Motor neuron (in vitro differentiated cells): Measurements from ENCODE around the gene MYOF. TPM values are rescaled to one million over a fixed set of nuclear protein-coding genes. Genes with fewer than 3 reads are reported as not detected.
"Not testable (repeated sequence)": the region's sequence is repeated elsewhere in the genome, so short reads cannot be mapped to it uniquely, and the experiment has no call there.

Experiments used
- ATAC-seq, 8 experiments: fragments of 200-7000 bp; cut with Tn5 transposase; replicated peaks in 6 of 8; 2 replicates each; pipeline ENCODE4 v1.8.0; 2021; ENCODE audit warnings: mild to moderate bottlenecking in 8 of 8, moderate library complexity in 8 of 8
- H3K27ac ChIP-seq, 2 donors: fragments of 250-450 bp; sonication (Bioruptor Pico); 2 replicates each; pipeline ENCODE4 v1.9.0; 2021; ENCODE audit warnings: antibody characterized with exemption in 2 of 2, mild to moderate bottlenecking in 2 of 2, moderate library complexity in 1 of 2
- H3K4me1 ChIP-seq, 2 donors: fragments of 250-450 bp; sonication (Bioruptor Pico); replicated peaks in 1 of 2; 2 replicates each; pipeline ENCODE4 v1.6.1; 2021; ENCODE audit warnings: antibody characterized with exemption in 2 of 2, mild to moderate bottlenecking in 2 of 2, moderate library complexity in 1 of 2
- H3K4me3 ChIP-seq, 5 donors: fragments of 250-450 bp; sonication (Bioruptor Pico); 2 replicates each; pipeline ENCODE4 v1.9.0; 2021; ENCODE audit warnings: antibody characterized with exemption in 5 of 5, mild to moderate bottlenecking in 5 of 5, moderate library complexity in 4 of 5
- WGBS, 10 experiments: fragments of 450-650 bp; shearing (Covaris generic); methylation state at CpG; one replicate each; pipeline ENCODE4 v1.0.0; 2022; 5-methylcytosine and 5-hydroxymethylcytosine counted together
- in situ Hi-C, 9 experiments: fragments of 400-800 bp; cut with MboI; loops; one replicate each; pipeline ENCODE4 v1.15.0; 2021; ENCODE audit warnings: low sequenced_read_pairs in 9 of 9, low pct_unique_long_range_greater_than_20kb in 2 of 9; ENCODE audit not compliant: unreplicated experiment in 9 of 9
- total RNA-seq, 8 experiments: library from RNA; unstranded; fragments of 300-600 nt; gene quantifications; 2 replicates each; pipeline versions ENCODE4 v1.2.3 to v1.2.4, GENCODE V29; 2022

Gene MYOF
- total RNA-seq, 8 experiments from 2014 or later: 0.29 to 258 (median 13.7) TPM

GRCh38 chr10:93445978-93446720 lies 36.0 kb downstream of the MYOF start:
- in situ Hi-C loops: no loop called here
- Histone ChIP-seq H3K4me3 (no peak overlapping the region), H3K4me1 (peaks cover 12 to 21% of the 10 kb centered on the region in 2 donors), H3K27ac (no peak overlapping the region)
- ATAC-seq: peak in 5 of 8 experiments; percentile 5 to 25 (median 20)
- WGBS, 10 experiments: 51 to 100% (median 79%) methylated on average over 1 to 6 of the region's 7 CpGs; no CpG with 5 or more reads in 2 of the 10 experiments

GRCh38 chr10:93445097-93445960 lies 36.8 kb downstream of the MYOF start:
- peak; percentile 94 to 100 (median 99) for ATAC-seq
- peaks cover 18 to 29% of the 10 kb centered on the region in 2 donors for H3K4me1 ChIP-seq
- H3K4me3 ChIP-seq: no peak overlapping the region
- in situ Hi-C loops: no loop called here
- 0 to 20% (median 7%) methylated on average over 1 to 5 of the region's 8 CpGs; no CpG with 5 or more reads in 2 of the 10 experiments for WGBS, 10 experiments
- H3K27ac ChIP-seq: peak overlapping the region in 1 of 2 donors; percentile 34

GRCh38 chr10:93443481-93443880 lies 38.7 kb downstream of the MYOF start:
- 80 to 100% (median 80%) methylated on average over 1 of the region's 1 CpG; no CpG with 5 or more reads in 7 of the 10 experiments for WGBS, 10 experiments
- H3K27ac ChIP-seq: no peak overlapping the region
- H3K4me1 ChIP-seq: peaks cover 20 to 39% of the 10 kb centered on the region in 2 donors
- no peak overlapping the region for H3K4me3 ChIP-seq
- in situ Hi-C loops: no loop called here
- ATAC-seq: no peak

- ATAC-seq, H3K27ac ChIP-seq, in situ Hi-C loops, H3K4me3 ChIP-seq: not testable (repeated sequence)
- H3K4me1 ChIP-seq: peaks cover 20 to 47% of the 10 kb centered on the region in 2 donors
- WGBS, 10 experiments: 76 to 100% (median 93%) methylated on average over 1 to 9 of the region's 10 CpGs; no CpG with 5 or more reads in 1 of the 10 experiments
Measured at GRCh38 chr10:93442721-93443120, 39.4 kb downstream of the MYOF start.

GRCh38 chr10:93440591-93441091 lies 41.5 kb downstream of the MYOF start:
- Histone ChIP-seq H3K4me1 (peaks cover 39 to 61% of the 10 kb centered on the region in 2 donors), H3K27ac (peak overlapping the region; percentile 30 to 56), H3K4me3 (no peak overlapping the region)
- ATAC-seq: peak in 3 of 8 experiments; percentile 12 to 39 (median 20)
- WGBS, 10 experiments: 0 to 44% (median 14%) methylated on average over 1 to 2 of the region's 2 CpGs; no CpG with 5 or more reads in 3 of the 10 experiments
- in situ Hi-C loops: no loop called here

- H3K4me1 ChIP-seq: peaks cover 32 to 52% of the 10 kb centered on the region in 2 donors
- WGBS, 10 experiments: 40 to 100% (median 60%) methylated on average over 1 to 9 of the region's 16 CpGs; no CpG with 5 or more reads in 3 of the 10 experiments
- no peak for ATAC-seq
- no peak overlapping the region for H3K27ac ChIP-seq
- in situ Hi-C loops: no loop called here
- H3K4me3 ChIP-seq: no peak overlapping the region
Measured at GRCh38 chr10:93438613-93439253, 43.4 kb downstream of the MYOF start.

- in situ Hi-C loops: no loop called here
- no peak overlapping the region for H3K4me3 ChIP-seq
- WGBS, 10 experiments: 30 to 94% (median 85%) methylated on average over 1 to 6 of the region's 19 CpGs; no CpG with 5 or more reads in 2 of the 10 experiments
- peaks cover 32 to 52% of the 10 kb centered on the region in 2 donors for H3K4me1 ChIP-seq
- H3K27ac ChIP-seq: peak overlapping the region in 1 of 2 donors; percentile 80
- no peak for ATAC-seq
Measured at GRCh38 chr10:93437946-93438612, 44.1 kb downstream of the MYOF start.

- peaks cover 32 to 52% of the 10 kb centered on the region in 2 donors for H3K4me1 ChIP-seq
- ATAC-seq: peak; percentile 88 to 95 (median 90)
- H3K4me3 ChIP-seq: no peak overlapping the region
- WGBS, 10 experiments: 0 to 90% (median 22%) methylated on average over 2 to 11 of the region's 18 CpGs
- in situ Hi-C loops: no loop called here
- H3K27ac ChIP-seq: peak overlapping the region; percentile 31 to 80
Measured at GRCh38 chr10:93437086-93437945, 44.8 kb downstream of the MYOF start.

GRCh38 chr10:93436591-93437085 lies 45.5 kb downstream of the MYOF start:
- in situ Hi-C loops: no loop called here
- Histone ChIP-seq H3K27ac (peak overlapping the region; percentile 31 to 80), H3K4me3 (no peak overlapping the region), H3K4me1 (peaks cover 32 to 52% of the 10 kb centered on the region in 2 donors)
- ATAC-seq: peak; percentile 9 to 73 (median 64)
- 0 to 100% (median 26%) methylated on average over 1 to 4 of the region's 4 CpGs; no CpG with 5 or more reads in 2 of the 10 experiments for WGBS, 10 experiments

- Histone ChIP-seq H3K4me1 (peaks cover 27 to 46% of the 10 kb centered on the region in 2 donors), H3K4me3 (no peak overlapping the region), H3K27ac (peak overlapping the region in 1 of 2 donors; percentile 80)
- ATAC-seq: no peak
- in situ Hi-C loops: no loop called here
- 0 to 60% (median 27%) methylated on average over 1 to 5 of the region's 5 CpGs; no CpG with 5 or more reads in 1 of the 10 experiments for WGBS, 10 experiments
Measured at GRCh38 chr10:93435621-93436397, 46.3 kb downstream of the MYOF start.
